Body of pancreas (tissue), 4 donors: Measurements from ENCODE around the gene SYK.

Experiments used
- CTCF ChIP-seq, 7 experiments: fragments of 450-650 bp in 4 of 7; fragments of 200-600 bp in 3 of 7; sonication (generic) in 3 of 7; IDR thresholded peaks; one replicate each; pipeline ENCODE4 v1.5.1; 2016 to 2019; ENCODE audit warnings: antibody characterized with exemption in 7 of 7
- POLR2A ChIP-seq, 3 donors: fragments of 450-650 bp; IDR thresholded peaks; one replicate each; pipeline ENCODE4 v1.6.1; 2016; ENCODE audit warnings: antibody characterized with exemption in 3 of 3, mild to moderate bottlenecking in 2 of 3

GRCh38 chr9:90903766-90904424 lies 102.3 kb downstream of the SYK start:
- TF ChIP-seq CTCF (IDR thresholded peaks at IDR 0.05) (no peak), POLR2A (IDR thresholded peaks at IDR 0.05) (no peak)
